Femur (tissue), 1 donor: ENCODE measurements around the gene UCP2.
"Not testable (repeated sequence)": the region's sequence is repeated elsewhere in the genome, so short reads cannot be mapped to it uniquely, and the experiment has no call there.

Source experiments
- DNase-seq: peaks from one replicate; pipeline ENCODE4 v3.0.0-alpha.2; 2017

The UCP2 gene

GRCh38 chr11:73940801-73941570 lies 41.7 kb downstream of the UCP2 start:
- DNase-seq, result no peak

GRCh38 chr11:73939096-73939495 lies 43.5 kb downstream of the UCP2 start:
- no peak for DNase-seq

GRCh38 chr11:73936047-73936446 lies 46.6 kb downstream of the UCP2 start:
- DNase-seq, result not testable (repeated sequence)

GRCh38 chr11:73932781-73933180 lies 49.9 kb downstream of the UCP2 start:
- DNase-seq, result no peak

GRCh38 chr11:73931951-73932350 lies 50.7 kb downstream of the UCP2 start:
- no peak for DNase-seq

- DNase-seq, result peak; percentile 24
These were observed 51.5 kb downstream of the UCP2 start for GRCh38 chr11:73931039-73931645.

- DNase-seq, result no peak
These were observed 53.3 kb downstream of the UCP2 start for GRCh38 chr11:73929388-73929787.
